ENCODE results near the gene BCKDHA.
A peak's percentile ranks its signal among the peaks of the same experiment; 100 is the strongest.

Gene BCKDHA

DNA sequence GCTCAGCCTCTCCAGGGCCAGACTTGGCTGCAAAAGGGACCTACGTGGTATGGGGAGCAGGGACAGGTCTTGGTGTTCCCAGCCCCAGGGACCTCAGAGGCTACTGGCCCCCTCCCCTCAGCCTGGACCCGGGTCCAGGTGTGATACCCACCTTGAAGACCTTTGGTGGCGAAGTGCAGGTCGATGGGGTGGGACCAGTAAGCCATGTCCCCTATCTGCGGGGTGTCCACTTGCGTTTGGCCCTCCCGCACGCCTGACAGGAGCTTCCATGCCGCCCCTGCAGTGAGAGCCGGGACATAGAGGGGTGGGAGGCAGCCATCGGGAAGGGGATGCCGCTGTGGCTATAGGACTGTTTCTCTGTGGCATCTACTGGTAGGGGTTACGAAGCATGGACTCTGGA is 39.9 kb upstream of the BCKDHA start:
- ChIA-PET POLR2A (ENCODE audit: low non-redundant PET) (no interaction called here), CTCF (no interaction called here)
- no peak for DNase-seq (ENCODE audit: low spot score)
- 0 out of 2 replicates have a peak overlapping the region, but pooled peaks have one; percentile 84 for H3K27ac ChIP-seq
- TF ChIP-seq, protein P1, sequence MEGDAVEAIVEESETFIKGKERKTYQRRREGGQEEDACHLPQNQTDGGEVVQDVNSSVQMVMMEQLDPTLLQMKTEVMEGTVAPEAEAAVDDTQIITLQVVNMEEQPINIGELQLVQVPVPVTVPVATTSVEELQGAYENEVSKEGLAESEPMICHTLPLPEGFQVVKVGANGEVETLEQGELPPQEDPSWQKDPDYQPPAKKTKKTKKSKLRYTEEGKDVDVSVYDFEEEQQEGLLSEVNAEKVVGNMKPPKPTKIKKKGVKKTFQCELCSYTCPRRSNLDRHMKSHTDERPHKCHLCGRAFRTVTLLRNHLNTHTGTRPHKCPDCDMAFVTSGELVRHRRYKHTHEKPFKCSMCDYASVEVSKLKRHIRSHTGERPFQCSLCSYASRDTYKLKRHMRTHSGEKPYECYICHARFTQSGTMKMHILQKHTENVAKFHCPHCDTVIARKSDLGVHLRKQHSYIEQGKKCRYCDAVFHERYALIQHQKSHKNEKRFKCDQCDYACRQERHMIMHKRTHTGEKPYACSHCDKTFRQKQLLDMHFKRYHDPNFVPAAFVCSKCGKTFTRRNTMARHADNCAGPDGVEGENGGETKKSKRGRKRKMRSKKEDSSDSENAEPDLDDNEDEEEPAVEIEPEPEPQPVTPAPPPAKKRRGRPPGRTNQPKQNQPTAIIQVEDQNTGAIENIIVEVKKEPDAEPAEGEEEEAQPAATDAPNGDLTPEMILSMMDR (conservative IDR thresholded peaks at IDR 0.05; ENCODE audit: low read depth): no peak

DNA sequence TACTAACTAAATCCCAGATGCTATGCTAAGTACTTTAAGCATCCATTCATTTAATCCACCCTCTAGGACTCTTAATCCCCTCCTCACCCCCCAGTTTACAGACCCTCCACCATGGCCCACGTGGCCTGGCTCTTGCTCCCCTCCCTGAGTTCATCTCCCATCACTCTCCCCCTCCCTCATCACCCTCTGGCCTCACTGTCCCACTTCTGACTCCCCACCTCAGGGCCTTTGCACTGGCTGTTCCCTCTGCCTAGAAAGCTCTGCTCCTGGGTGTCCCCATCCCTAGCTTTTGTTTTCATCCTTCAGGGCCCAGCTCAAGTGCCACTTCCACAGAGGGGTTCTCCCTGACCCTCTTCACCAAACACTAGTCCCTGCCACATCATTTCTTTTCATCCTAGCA is 37.9 kb upstream of the BCKDHA start:
- CTCF ChIA-PET: no interaction called here
- DNase-seq (ENCODE audit: low spot score): no peak
- POLR2A ChIA-PET (ENCODE audit: low non-redundant PET): no interaction called here
- H3K27ac ChIP-seq: no peak overlapping the region
- TF ChIP-seq, protein P1 (conservative IDR thresholded peaks at IDR 0.05; ENCODE audit: low read depth): no peak

DNA sequence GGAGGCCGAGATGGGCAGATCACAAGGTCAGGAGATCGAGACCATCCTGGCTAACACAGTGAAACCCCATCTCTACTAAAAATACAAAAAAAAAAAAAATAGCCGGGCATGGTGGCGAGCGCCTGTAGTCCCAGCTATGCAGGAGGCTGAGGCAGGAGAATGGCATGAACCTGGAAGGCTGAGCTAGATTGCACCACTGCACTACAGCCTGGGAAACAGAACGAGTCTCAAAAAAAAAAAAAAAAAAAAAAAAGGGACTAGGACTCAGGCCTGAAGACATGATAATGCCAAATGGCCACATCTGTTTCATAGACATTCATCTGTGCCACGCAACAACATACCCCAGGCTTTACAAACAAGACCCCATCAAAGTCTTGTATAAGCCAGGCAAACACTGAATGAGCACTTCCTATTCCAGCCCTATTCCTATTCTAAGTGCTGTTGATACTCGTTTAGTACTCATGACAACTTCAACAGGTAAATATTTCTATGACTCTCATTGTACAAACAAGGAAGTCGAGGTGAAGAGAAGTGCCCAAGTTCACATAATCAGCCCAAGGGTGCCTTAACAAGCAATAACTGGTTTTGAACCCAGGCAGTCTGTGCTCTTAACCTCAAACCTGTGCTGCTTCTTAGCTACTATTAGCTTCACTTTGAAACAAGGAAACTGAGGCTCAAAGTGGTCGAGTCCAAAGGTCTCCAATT is 35.3 kb upstream of the BCKDHA start:
- TF ChIP-seq, protein P1 (conservative IDR thresholded peaks at IDR 0.05; ENCODE audit: low read depth): no peak
- H3K27ac ChIP-seq: no peak overlapping the region
- ChIA-PET CTCF (interaction anchor here (0.6 kb wide), 1 partner anchor 39 kb away, joined by 4 read pairs; no protein-coding TSS in a partner anchor), POLR2A (ENCODE audit: low non-redundant PET) (interaction anchor here (0.7 kb wide), 1 partner anchor 233 kb away, joined by 4 read pairs; no protein-coding TSS in a partner anchor)
- DNase-seq (ENCODE audit: low spot score): no peak

DNA sequence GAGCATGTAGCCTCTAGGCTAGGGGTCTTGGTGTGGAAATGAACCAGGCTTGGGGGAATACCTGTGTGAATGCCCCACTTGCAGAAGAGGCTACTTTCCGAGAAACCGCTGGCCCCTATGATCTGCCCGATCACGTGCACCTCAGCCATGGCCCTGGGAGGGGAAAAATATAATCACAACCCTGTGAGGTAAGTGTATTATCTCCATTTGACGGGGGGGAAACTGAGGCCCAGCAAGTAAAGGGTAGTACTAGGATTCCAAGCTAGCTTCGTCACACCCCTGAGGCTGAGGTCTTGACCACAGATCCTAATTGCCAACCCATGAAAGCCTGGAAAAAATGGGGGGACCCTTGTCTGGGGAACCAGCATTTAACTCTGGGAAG is 34.3 kb upstream of the BCKDHA start:
- DNase-seq (ENCODE audit: low spot score): no peak
- peak overlapping the region; percentile 98 for H3K27ac ChIP-seq
- POLR2A ChIA-PET (ENCODE audit: low non-redundant PET): interaction anchor here (0.6 to 1.6 kb wide), 2 partner anchors 12 to 18 kb away, joined by 4 to 9 read pairs; no protein-coding TSS in a partner anchor
- CTCF ChIA-PET: interaction anchor here (1.6 kb wide), 1 partner anchor 55 kb away, joined by 6 read pairs; no protein-coding TSS in a partner anchor
- TF ChIP-seq, protein P1 (conservative IDR thresholded peaks at IDR 0.05; ENCODE audit: low read depth): no peak

DNA sequence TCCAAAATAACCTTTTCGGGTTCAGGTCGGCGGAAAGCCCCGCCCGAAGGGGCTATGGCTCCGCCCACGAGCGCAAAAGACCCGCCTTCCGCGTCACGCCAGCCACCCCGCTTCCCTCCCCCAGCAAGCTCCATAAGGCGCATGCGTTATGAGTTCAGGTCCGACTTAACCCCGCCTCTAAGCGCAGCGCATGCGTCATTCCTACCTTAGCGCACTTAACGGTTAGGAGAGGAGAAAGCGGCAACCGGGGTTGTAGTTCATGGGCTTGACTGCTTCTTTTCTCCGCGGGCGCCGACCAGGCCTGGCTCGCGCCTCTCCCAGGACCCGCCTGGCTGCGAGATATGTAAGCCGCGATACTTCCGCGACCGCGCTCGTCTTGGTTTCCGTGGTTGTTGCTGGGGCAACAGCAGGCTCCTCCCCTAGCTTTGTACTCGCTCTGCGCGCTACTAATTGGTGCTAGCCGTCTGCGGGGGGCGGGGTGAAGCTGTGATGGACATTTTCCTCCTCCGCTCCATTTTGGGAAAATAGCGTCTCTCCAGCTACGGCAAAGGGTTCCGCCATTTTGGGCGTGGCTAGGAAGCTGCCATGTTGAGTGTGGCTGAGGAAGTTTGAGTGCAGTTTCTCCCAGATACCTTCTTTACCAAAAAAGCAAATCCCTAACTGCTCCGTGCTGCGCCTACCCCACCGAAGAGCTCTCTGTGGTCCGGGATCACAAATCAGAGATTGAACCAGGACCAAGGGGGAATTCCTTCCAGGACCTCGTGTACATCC is 33.7 kb upstream of the BCKDHA start, which contains the start of gene B9D2:
Gene B9D2 (minus strand): TSS at position 397 of the 771 bp plus-strand sequence. CDS start 630 bp downstream, outside the sequence.
- CTCF ChIA-PET: interaction anchor here (0.5 to 1.6 kb wide), 4 partner anchors 17 to 115 kb away, joined by 3 to 6 read pairs (median 4); no protein-coding TSS in a partner anchor
- peak within 1 kb of the TSS; percentile 98 for H3K27ac ChIP-seq
- TF ChIP-seq, protein P1 (conservative IDR thresholded peaks at IDR 0.05; ENCODE audit: low read depth): no peak
- DNase-seq (ENCODE audit: low spot score): peak; percentile 99
- POLR2A ChIA-PET (ENCODE audit: low non-redundant PET): interaction anchor here (0.6 to 1.6 kb wide), 4 partner anchors 9 to 22 kb away, joined by 3 to 9 read pairs (median 4); no protein-coding TSS in a partner anchor
